ENCODE measurements around the gene NAA60. TPM values are rescaled to one million over a fixed set of nuclear protein-coding genes. Genes with fewer than 3 reads are reported as not detected.

Gene NAA60
- total RNA-seq, 1 experiment from 2014 or later, result 57.5 TPM

DNA sequence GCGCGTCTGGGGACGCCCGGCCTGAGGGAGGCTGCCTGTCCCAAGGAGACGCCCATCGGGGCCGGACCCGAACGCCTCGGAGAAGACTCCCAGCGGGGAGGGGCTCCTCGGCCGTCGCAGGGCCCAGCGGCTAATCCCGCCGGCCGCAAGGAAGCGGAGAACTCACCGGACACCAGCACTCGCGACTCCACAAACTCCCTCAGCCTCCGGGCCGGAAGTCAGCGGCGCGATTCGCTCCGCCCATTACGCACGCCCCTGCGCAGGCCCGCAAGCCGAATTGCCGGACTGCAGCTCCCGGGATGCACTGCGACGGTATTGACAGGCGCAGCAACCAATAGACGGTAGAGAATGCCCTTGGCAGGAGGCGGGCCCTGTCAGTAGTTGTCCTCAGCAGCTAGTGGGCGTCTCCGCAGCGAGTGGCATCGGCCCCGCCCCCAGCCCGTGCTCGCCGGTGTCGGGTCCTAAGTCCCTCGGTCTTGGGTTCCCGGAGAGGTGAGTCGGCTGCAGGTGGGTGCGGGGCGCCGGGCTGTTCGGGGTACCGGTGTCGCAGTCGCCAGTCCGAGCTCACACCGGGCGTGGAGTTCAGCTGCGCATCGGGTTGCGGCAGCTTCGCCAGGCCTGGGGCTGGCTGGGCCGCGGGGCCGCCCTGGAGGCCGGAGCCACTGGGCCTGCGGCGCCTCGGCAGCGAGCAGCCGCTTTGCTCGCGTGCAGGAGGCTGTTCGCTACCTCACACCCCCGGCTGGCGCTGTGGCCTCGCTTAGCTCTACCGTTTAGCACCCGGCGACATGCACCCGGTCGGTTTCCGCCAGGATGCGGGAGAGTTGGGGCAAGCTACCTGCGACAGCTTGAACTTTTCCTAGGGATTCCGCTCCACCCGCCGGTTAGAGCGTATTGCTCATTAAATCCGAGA is 42.4 kb upstream of the NAA60 start, which contains the start of the genes ZNF174 and ZSCAN32:
ZNF174 (plus strand) TSS at position 437 of the 910 bp plus-strand sequence. CDS start 790 bp downstream, outside the sequence.
ZSCAN32 (minus strand) TSS at position 226 of the 910 bp plus-strand sequence. CDS start 3,447 bp downstream, outside the sequence.
- H3F3A ChIP-seq (ENCODE audit: insufficient read depth, low read depth), result peaks cover 11% of the 10 kb centered on the region; the same call in 1 of the 2 replicates
- DNase-seq, result peak; percentile 98 to 100
- H2AFZ ChIP-seq, result peak within 1 kb of the TSS; percentile 96
- H3K4me2 ChIP-seq, result peak within 1 kb of the TSS; percentile 92
- peaks cover 12% of the 10 kb centered on the region; the same call in 1 of the 2 replicates for H3K4me1 ChIP-seq (replicated peaks; ENCODE audit: insufficient read depth)
- H4K20me1 ChIP-seq (ENCODE audit: insufficient read depth), result no peaks in the 10 kb centered on the region
- H3K27ac ChIP-seq, result peak within 1 kb of the TSS; percentile 40; the same call in 1 of the 2 replicates
- H3K27me3 ChIP-seq (ENCODE audit: insufficient read depth, low read depth), result no peaks in the 10 kb centered on the region
- no peaks in the 10 kb centered on the region for H3K9me2 ChIP-seq (ENCODE audit: insufficient read depth)
- H3K36me3 ChIP-seq (ENCODE audit: low read depth), result peaks cover 35% of the 10 kb centered on the region
- TSS peak; percentile 68 for BruUV-seq (replicated peaks)
- intact Hi-C loops (cut with micrococcal nuclease; ENCODE audit: unreplicated experiment), result loop anchor here (2.0 to 5.0 kb wide), 5 partner anchors 56 to 250 kb away; partner anchors contain the start of genes CLUAP1, TIGD7, ZNF263 and ZNF75A
- H3K4me3 ChIP-seq, result peak within 1 kb of the TSS; percentile 74
- ChIA-PET POLR2A (ENCODE audit: unreplicated experiment) (interaction anchor here (0.5 to 0.6 kb wide), 4 partner anchors 10 to 381 kb away, joined by 3 to 6 read pairs (median 4); partner anchors contain the start of gene TNFRSF12A), CTCF (interaction anchor here (0.7 kb wide), 1 partner anchor 209 kb away, joined by 3 read pairs; no protein-coding TSS in a partner anchor)
- peaks cover 16% of the 10 kb centered on the region for H3K9me3 ChIP-seq (ENCODE audit: insufficient read depth, low read depth)
- peaks cover 23% of the 10 kb centered on the region for H3K79me2 ChIP-seq (ENCODE audit: low read depth)
- TF ChIP-seq, protein P1, sequence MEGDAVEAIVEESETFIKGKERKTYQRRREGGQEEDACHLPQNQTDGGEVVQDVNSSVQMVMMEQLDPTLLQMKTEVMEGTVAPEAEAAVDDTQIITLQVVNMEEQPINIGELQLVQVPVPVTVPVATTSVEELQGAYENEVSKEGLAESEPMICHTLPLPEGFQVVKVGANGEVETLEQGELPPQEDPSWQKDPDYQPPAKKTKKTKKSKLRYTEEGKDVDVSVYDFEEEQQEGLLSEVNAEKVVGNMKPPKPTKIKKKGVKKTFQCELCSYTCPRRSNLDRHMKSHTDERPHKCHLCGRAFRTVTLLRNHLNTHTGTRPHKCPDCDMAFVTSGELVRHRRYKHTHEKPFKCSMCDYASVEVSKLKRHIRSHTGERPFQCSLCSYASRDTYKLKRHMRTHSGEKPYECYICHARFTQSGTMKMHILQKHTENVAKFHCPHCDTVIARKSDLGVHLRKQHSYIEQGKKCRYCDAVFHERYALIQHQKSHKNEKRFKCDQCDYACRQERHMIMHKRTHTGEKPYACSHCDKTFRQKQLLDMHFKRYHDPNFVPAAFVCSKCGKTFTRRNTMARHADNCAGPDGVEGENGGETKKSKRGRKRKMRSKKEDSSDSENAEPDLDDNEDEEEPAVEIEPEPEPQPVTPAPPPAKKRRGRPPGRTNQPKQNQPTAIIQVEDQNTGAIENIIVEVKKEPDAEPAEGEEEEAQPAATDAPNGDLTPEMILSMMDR (conservative IDR thresholded peaks at IDR 0.05), result no peak
- TF ChIP-seq EZH2 (IDR thresholded peaks at IDR 0.05; ENCODE audit: low read depth), result no peak

DNA sequence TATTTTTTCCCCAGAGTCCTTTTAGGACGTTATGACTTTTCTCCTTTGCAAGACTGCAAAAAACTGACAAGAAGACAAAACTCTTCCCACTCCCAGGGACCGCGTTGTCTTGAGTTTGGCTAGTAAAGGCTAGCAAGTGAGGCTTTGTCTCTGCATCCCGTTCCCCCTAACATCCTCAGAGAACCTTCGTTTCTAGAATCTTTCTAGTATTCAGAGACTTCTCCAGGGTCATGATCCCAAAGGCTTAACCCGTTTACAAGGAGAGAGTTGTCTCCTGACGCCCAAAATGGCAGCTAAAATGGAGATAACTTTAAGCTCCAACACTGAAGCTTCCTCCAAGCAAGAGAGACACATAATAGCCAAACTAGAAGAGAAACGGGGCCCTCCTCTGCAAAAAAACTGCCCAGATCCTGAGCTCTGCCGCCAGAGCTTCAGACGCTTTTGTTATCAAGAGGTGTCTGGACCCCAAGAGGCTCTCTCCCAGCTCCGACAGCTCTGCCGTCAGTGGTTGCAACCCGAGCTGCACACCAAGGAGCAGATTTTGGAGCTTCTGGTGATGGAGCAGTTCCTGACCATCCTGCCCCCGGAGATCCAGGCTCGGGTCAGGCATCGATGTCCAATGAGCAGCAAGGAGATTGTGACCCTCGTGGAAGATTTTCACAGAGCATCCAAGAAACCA is 41.6 kb upstream of the NAA60 start:
- Histone ChIP-seq H3K79me2 (ENCODE audit: low read depth) (peaks cover 23% of the 10 kb centered on the region), H4K20me1 (ENCODE audit: insufficient read depth) (no peaks in the 10 kb centered on the region), H3F3A (ENCODE audit: insufficient read depth, low read depth) (peaks cover 11% of the 10 kb centered on the region; the same call in 1 of the 2 replicates), H2AFZ (peak overlapping the region; percentile 88), H3K4me2 (peak overlapping the region; percentile 92), H3K27me3 (ENCODE audit: insufficient read depth, low read depth) (no peaks in the 10 kb centered on the region), H3K9me2 (ENCODE audit: insufficient read depth) (no peaks in the 10 kb centered on the region), H3K9me3 (ENCODE audit: insufficient read depth, low read depth) (peaks cover 19% of the 10 kb centered on the region), H3K27ac (no peak overlapping the region), H3K4me3 (peak overlapping the region; percentile 74), H3K36me3 (ENCODE audit: low read depth) (peaks cover 35% of the 10 kb centered on the region), H3K4me1 (replicated peaks; ENCODE audit: insufficient read depth) (peaks cover 12% of the 10 kb centered on the region; the same call in 1 of the 2 replicates)
- DNase-seq, result peak in 1 of 2 experiments; percentile 14
- BruUV-seq (replicated peaks), result no TSS peak
- POLR2A ChIA-PET (ENCODE audit: unreplicated experiment), result interaction anchor here (0.7 kb wide), 1 partner anchor 1696 kb away, joined by 3 read pairs; no protein-coding TSS in a partner anchor
- intact Hi-C loops (cut with micrococcal nuclease; ENCODE audit: unreplicated experiment), result loop anchor here (2.0 to 5.0 kb wide), 5 partner anchors 55 to 251 kb away; partner anchors contain the start of genes CLUAP1, TIGD7, ZNF263 and ZNF75A
- CTCF ChIA-PET, result no interaction called here
- TF ChIP-seq, protein P1 (conservative IDR thresholded peaks at IDR 0.05), result no peak
- no peak for TF ChIP-seq EZH2 (IDR thresholded peaks at IDR 0.05; ENCODE audit: low read depth)

Data from PC-9 (cell line).